Glomerular visceral epithelial cell (primary cell): ENCODE data around the gene BCL2L13.
"Not testable (repeated sequence)": the region's sequence is repeated elsewhere in the genome, so short reads cannot be mapped to it uniquely, and the experiment has no call there.

Source experiments
- DNase-seq: peaks from one replicate; pipeline ENCODE4 v3.0.0-alpha.2; 2016; ENCODE audit errors: extremely low spot score

Gene BCL2L13

DNA sequence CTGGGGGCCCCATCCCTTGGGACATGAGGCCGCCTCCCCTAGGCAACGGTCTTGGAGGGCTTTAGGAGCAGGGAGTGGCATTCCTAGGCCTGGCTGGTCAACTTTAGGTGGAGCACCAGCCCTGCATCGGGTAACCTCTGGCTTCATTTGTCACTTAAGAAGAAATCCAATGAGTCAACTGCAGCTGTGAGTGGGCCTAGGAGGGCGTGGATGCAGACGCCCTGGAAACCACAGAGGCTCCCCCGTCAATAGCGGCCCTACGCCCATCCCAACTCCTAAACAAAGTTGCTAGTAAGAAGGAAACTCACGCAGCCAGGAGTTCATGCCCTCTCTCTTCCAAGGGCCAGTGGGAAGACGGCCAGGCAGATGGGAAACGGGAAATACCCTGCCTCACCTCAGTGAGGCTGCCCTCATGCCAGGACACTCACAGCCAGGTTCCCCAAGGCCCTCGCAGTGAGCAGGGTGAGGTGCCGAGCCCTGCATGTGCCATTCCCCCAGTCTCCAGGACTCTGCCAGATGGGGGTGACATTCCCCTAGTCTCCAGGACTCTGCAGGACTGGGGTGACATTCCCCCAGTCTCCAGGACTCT, 114.9 kb downstream of the BCL2L13 start:
- DNase-seq, result peak; percentile 34

- DNase-seq, result no peak
Observed at GRCh38 chr22:17754233-17754925, 115.8 kb downstream of the BCL2L13 start.

- no peak for DNase-seq
Observed at GRCh38 chr22:17761138-17761488, 122.6 kb downstream of the BCL2L13 start.

GRCh38 chr22:17763442-17763841, 124.9 kb downstream of the BCL2L13 start:
- DNase-seq, result not testable (repeated sequence)

DNA sequence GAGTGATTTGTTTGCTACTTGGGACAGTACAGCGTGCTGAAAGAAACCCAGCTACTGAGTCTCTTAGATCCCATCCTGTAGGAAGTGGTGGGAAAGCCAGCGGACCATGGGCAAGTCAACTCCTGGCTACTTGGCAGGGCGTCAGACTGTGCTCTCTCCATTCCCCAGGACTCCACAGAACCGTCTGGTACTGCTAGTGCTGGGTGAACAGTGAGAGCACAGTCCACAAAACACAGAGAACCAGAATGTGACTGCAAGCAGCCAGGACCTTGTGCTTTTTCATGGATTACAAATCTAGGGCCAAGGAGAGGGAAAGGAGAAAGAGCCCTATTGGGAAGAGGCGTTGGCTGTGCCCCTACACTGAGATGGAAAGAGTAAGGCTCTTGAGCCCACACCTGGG, 125.5 kb downstream of the BCL2L13 start:
- peak; percentile 43 for DNase-seq

DNA sequence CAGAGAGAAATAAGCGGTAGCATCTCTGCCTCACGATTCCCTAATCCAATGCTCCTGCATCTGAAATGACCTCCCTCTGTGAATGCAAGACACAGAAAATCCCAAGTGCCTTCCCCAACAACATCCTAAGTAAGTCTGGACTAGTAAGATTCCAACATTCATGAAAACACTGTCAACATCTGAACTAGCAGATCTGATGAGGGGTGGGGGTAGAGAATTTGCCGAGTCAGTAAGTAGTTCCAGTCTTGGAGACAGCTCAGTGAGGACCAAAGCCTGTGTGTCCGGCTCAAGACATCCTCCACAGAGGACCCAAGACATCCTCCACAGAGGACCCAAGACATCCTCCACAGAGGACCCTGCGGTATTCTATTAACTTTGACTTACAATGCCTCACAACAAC, 126.3 kb downstream of the BCL2L13 start:
- DNase-seq, result not testable (repeated sequence)

GRCh38 chr22:17767233-17768065, 128.9 kb downstream of the BCL2L13 start:
- no peak for DNase-seq

DNA sequence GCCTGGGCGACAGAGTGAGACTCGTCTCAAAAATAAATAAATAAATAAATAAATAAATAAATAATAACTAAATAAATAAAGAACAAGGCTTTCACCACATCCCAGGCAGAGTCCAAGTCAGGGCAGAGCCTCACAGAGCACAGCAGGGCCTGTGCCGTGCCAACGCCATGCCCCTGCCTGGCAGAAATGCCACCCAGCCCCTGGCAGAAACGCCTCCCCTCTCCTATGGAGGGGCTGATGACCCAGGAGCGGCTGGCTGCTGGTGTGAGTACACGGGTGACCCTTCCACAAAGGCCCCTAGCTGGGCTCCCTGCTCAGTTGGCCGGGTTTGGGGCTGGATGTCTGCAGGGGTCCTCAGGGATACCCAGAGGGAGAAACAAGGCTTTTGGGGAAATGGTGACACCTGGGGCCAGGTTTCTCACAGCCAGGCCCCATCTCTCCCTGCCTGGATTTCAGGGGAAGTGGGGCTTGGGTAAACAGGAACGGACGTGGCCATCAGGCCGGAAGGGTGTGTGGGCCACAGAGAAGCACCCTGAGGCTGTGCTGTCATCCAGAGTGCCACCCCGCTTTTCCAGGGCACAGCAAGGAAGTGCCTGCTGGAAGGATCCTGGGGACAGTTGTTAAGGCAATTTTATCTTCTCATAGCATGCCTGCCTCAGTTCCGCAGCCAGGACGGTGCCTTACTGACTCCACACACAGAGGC, 130.6 kb downstream of the BCL2L13 start:
- DNase-seq, result no peak

DNA sequence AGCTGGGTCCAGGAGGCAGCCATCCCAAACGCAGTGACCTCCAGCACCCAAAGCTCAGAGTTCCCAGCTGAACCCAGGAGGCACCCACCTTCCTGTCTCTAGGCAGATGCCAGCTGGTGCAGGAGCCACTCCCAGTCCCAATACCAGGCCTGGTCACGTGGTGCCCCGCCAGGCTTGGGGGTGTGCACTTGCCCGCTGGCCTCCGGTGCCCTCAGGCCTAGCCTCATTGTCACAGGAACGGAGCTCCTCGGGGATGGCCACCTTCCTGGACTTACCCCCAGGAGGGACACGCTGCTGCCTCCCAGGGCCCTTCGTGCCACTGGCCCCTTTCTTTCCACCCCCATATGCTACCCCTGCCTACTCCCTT, 131.1 kb downstream of the BCL2L13 start:
- no peak for DNase-seq

DNA sequence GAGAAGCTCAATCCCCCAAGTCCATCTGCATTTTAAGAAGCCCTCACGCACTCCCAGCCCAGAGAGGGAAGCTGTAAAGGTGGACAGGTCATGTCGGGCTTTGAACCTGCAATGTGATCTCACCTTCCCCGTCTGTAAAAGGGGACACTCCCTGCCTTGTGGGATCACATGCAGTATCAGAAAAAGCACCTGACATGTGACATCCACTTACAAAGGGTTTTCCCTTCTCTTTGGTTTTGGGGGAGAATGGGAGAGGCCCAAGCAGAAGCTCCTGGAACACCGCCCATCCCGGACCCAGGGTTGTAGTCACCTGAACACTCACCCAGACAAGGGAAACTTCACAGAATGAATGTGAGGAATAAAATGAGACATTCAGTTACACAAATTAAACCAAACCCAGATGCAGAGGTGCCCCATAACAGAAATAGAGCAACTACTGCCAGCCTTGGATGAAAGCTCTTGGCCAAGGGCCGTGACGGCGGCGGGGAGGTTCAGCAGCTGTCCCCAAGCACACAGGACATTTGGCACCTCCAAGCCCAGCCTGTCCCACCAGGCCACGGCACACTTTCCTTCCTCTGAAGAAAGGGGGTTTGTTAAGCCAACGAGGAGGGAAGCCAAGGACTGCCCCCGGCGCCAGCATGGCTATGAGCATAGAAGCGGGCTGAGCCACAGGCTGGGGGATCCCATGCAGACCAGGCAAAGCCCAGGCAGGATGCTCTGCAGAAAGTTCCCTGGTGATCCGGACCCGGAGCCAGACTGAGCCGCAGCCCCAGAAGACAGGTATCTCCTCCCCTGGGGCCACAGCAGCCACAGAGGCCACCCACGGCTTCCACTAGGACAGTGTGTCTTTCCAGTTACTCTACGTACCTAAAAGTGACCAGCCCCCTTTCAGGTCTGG, 131.9 kb downstream of the BCL2L13 start:
- no peak for DNase-seq

- DNase-seq, result peak; percentile 46
Observed at GRCh38 chr22:17772249-17772957, 133.8 kb downstream of the BCL2L13 start.

- peak; percentile 61 for DNase-seq
Observed at GRCh38 chr22:17772958-17773605, 134.5 kb downstream of the BCL2L13 start.

DNA sequence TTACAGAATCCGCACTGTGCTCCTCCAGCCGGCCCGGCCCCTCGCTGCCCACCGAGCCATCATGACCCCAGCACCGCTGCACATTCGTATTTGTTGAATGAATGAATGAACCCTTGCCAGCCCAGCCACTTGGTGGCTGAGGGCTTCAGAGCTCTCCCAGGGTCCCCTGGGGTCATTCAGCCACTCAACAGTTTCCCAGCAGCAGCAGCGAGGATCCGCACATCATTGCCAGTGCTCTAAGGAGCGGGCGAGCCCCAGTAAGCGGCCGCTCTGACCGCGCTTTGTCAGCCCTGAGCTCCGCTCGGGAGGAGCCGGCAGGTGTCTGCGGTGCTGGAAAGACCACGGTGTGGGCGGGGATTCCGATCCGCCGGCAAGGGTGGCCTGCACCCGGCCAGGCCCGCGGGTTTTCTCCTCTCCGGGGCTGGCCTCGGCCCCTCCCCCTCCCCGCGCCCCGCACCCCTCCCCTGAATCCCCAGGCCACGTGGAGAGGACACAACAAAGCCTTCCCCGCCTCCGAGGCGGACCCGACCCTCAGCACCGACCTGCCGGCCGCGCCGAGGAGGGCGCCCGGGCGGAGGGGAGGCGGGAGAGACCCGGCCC, 135.1 kb downstream of the BCL2L13 start:
- peak; percentile 56 for DNase-seq

DNA sequence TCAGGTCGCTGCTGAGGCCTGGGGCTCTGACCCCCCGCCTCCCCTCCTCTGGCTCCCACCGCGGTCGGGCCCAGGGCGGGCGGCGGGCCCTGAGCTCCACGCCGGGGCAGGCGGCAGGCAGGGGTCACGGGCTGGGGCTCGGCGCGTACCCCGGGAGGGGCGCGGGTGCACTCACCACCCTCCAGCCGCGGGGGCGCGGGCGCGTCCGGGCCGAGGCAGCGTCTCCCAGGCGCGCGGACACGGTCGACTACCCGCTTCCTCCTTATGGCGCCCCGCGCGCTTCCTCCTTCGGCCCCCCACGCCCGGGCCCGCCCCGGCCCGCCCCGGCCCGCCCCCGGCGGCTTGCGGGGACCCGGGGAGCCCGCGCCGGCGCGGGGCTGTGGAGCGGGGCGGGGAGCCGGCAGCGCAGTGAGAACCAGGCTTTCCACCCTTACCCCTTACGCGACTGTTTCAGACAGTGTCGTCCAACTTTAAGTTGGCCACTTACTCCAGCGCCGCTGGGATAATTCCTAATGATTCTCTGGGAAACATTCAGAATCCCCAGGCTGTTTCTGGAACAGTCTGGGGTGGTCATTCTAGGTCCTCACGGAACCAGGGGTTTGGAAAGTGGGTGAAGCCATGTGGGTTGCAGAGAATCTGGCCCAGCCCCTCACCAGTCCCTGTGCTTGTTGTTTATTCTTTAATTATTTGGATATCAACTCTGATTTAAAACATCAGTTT, 135.8 kb downstream of the BCL2L13 start, which contains the start of gene BID:
Gene BID (minus strand): TSS at position 264 of the 720 bp plus-strand sequence. CDS start 24,353 bp downstream, outside the sequence.
- peak; percentile 43 for DNase-seq

GRCh38 chr22:17774926-17775685, 136.5 kb downstream of the BCL2L13 start:
- DNase-seq, result no peak

DNA sequence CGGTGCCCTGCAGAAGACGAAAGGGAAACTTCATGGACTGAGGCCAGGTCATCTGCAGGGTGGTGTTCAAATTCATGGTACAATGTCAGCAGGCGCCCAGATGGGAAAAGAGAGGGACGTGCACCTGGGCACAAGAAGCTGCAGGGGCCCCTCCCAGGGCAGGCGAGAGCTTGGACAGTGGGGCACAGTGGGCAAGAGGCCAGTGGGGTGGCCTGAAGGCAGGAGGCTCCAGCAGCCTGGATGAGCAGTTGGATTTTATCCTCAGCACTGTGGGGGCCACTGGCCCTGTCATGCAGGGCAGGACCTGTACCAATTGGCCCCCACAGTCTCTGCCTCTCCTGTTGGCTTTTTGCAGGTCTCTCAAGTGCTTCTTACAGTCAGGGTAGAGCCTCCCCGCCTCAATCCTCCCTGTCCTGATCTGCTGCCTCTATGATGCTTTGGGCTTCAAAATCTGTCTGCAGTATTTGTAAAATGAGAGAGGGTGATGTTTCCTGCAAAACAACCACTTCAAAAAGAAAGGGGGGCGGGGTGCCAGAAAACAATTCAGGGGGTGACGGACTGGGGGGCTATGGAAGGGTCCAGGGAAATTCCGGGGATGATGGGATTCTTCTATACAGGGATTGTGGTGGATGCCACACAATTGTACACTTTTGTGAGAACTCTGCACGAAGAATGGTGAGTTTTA, 137.4 kb downstream of the BCL2L13 start:
- DNase-seq, result no peak

- no peak for DNase-seq
Observed at GRCh38 chr22:17777005-17777716, 138.6 kb downstream of the BCL2L13 start.
